GM18951 (cell line): ENCODE measurements around the gene DIRAS1.

ENCODE experiments used
- POLR2A ChIP-seq: IDR thresholded peaks from 4 replicates; pipeline ENCODE4 v1.6.1; 2011; ENCODE audit warnings: mild to moderate bottlenecking; ENCODE audit not compliant: insufficient read length, insufficient read depth; ENCODE audit errors: extremely low read depth
- in situ Hi-C: fragments of 300-500 bp; cut with MboI; formaldehyde crosslinking; loops from one replicate; pipeline ENCODE4 v1.12.0; 2022; ENCODE audit warnings: low sequenced_read_pairs, mixed read lengths, inconsistent platforms; ENCODE audit not compliant: unreplicated experiment

The DIRAS1 gene

GRCh38 chr19:2761876-2762782 is 41.0 kb upstream of the DIRAS1 start:
- in situ Hi-C loops = no loop called here
- no peak for TF ChIP-seq POLR2A

DNA sequence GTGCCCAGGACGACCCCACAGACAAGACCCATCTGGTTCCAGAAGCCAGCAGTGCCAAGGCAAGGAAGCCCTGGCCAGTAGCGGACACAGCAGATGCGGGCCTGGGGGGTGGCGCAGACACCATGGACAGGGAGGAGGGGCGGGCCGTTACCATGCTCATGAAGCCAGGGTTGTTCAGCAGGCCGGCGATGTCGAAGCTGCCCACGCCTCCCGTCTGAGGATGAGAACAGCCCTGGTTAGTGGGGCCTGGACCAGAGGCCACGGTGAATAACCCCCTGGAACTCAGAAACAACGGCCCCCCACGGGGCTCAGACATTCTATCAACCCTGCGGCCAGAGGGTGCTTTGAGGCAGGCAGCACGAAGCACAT is 40.1 kb upstream of the DIRAS1 start:
- in situ Hi-C loops = no loop called here
- TF ChIP-seq POLR2A = no peak

- in situ Hi-C loops = no loop called here
- TF ChIP-seq POLR2A = no peak
Observed at GRCh38 chr19:2759965-2760364, 38.8 kb upstream of the DIRAS1 start.

DNA sequence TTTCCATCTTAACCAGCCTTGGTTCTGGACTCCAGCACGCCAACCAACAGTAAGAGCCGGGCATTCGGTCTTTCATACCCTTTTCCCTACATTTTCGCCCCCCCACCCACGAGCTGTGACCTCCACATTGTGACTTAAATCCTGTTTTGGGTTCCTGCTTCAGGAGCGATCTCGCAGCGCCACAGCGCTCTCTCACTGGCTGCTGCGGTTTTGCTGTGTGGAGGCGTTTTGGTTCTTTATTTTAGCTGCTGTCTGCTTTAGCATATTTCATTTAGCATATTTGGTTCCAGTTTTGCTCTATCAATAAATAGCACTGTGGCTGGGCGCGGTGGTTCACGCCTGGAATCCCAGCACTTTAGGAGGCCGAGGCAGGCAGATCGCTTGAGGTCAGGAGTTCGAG is 38.2 kb upstream of the DIRAS1 start:
- in situ Hi-C loops = no loop called here
- TF ChIP-seq POLR2A = no peak

DNA sequence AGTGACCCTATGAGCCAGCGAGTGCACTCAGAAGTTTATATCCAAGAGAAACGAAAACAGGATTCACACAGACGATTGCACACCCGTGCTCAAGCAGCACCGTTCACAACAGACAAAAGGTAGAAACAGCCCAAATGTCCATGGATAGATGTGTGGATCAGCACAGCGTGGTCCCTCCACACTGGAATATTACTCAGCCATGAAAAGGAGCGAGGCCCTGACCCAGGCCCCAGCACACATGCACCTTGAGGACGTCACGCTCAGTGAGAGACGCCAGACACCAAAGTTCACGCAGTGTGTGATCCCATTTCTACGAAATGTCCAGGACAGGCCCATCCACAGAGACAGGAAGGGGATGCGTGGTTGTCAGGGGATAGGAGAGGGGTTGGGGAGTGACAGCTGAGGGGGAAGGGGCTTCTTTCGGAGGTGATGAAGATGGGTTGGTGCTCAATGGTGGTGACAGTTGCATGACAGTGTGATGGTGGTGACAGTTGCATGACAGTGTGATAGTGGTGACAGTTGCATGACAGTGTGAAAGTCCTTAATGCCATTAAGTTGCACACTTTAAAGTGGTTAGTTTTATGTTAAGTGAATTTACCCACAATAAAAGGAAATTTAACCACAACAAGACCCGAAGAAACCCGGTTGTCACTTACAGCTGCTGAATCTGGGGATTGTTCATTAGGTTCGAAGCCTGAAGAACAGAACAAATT is 37.6 kb upstream of the DIRAS1 start:
- TF ChIP-seq POLR2A = no peak
- in situ Hi-C loops = no loop called here

DNA sequence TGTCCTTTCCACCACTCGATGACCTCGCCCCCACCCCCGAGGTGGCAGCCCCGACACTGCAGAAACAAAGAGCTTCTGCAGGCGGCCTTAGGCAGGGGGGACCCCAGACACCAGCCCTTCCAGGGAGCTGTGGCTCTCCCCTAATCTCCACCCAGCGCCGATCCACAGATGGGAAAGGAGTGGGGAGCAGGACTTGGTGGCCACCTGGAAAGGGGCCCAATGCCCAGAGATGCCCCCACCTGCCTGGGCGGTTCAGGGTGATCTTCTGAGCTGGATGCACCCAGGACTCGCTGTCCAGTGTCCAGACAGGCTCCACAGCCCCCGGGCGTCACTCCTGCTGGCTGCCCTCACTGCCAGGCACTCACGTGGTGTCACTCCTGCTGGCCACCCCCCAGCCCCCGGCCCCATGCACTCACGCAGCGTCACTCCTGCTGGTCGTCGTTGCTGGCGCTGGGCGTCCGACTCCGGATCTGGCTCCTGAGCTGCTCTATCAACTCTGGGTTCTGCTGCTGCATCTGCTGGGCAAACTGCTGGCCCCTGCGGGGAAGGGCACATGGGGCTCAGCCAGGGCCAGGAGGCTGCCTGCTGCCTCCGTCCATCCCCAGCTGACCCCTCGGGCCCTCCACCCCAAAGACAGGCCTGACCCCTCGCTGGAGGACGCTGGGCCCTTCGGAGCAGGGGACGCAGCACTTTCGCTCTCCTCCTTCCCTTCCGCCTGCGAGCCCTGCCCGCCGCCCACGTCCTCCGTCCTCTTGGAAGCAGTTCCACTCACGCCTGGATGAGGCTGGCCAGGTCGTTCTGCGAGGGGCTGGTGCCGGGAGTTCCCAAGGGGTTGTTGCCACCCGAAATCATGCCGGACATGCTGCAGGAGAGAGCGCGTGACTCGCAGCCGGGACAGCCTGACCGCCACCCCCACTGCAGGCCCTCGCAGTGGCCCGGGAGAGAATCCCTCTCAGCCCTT is 36.0 kb upstream of the DIRAS1 start:
- in situ Hi-C loops = no loop called here
- TF ChIP-seq POLR2A = no peak

- in situ Hi-C loops = no loop called here
- no peak for TF ChIP-seq POLR2A
Observed at GRCh38 chr19:2756477-2756876, 35.3 kb upstream of the DIRAS1 start.

- no peak for TF ChIP-seq POLR2A
- in situ Hi-C loops = no loop called here
Observed at GRCh38 chr19:2755811-2756210, 34.6 kb upstream of the DIRAS1 start.

DNA sequence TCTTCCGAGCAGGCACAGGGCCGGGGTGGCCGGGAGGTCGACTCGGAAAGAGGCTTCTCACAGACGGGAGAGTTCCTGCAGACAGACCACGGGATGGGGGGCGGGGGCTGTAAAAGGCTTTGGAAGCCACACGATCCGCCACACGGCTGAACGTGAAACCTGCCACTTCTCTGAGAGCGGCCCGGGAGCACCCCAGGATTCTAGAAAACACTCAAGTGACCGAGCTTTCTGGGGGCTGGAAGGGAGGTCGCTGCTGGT is 34.2 kb upstream of the DIRAS1 start:
- TF ChIP-seq POLR2A = no peak
- in situ Hi-C loops = no loop called here

DNA sequence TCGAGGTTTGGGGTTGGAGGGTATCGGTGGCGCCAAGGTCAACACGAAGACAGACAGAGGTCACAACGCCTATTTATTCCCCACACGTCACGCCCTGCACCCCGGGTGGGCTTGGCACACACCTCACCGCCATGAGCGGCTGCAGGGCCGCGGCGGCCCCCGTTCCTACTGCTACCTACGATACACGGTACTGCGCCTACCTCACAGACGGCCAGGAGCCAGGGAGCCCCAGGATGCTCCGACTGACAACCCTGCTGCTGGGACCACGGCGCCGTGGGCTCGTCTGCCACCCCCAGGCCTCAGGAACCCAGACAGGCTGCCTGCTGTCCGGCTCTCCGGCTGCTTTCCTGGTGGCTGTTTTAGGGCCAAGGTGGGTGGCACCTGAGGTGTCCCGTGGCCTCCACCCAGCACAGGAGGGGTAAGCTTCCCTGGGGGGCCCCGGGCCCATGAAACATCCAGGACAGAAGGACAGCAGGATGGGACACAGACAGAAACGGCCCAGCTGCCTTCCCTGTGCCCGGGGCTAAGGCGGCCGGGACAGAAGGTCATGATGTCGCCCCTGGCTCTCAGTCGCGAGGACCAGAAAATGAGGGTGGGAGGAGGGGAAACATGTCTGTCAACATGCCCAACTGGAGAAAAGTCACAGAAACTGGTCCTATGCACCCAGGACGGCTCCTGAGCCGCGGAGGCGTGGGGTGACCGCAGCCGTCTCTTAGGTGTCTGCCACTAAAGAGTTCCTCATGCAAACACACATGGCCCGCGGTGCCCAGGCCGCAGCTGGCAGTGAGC is 33.7 kb upstream of the DIRAS1 start:
- in situ Hi-C loops = no loop called here
- TF ChIP-seq POLR2A = no peak

DNA sequence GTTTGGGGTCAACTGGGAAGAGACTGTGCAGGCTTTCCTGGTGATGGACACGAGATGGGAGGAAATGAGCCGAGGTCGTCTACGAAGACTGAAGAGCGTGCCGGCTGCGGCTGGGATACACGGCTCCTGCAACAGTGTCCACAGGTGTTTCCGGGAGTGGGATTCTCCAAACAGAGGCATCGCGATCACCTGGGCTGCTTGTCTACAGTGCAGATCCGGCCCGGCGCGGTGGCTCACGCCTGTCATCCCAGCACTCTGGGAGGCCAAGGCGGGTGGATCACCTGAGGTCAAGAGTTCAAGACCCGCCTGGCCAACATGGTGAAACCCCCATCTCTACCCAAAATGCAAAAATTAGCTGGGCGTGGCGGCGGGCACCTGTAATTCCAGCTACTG is 30.3 kb upstream of the DIRAS1 start:
- in situ Hi-C loops = no loop called here

DNA sequence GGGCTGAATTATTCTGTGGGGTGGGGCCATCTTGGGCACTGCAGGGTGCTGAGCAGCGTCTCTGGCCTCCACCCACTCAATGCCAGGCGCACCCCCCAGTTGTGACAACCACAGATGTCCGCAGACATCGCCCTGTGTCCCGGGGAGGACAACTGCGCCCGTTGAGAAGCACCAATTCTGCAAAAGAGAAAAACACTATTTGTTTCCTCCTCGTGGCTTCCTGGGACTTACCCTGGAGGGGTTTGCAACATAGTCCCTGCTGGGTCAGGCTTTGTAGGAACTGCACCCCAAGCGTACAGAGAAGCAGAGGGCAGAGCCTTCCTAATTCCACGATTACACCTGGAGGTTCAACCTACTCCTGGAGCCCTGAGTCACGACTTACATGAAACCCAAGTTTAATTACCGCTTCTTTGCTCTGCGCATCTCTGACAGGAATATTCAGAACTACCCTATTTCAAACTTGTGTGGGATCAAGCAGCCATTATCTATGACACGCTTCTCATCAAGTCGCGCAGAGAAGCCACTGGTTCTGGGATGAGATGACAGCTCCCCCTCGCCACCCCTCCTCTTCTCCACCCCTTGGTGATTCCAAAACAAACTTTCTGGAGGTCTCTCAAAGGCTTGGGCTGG is 29.8 kb upstream of the DIRAS1 start:
- TF ChIP-seq POLR2A = no peak
- in situ Hi-C loops = no loop called here

More for the DNA sequence above, 30.3 kb upstream of the DIRAS1 start:
- no peak for TF ChIP-seq POLR2A
